Adipocyte (in vitro differentiated cells): ENCODE results near the gene STRN4.
"Not testable (repeated sequence)": the region's sequence is repeated elsewhere in the genome, so short reads cannot be mapped to it uniquely, and the experiment has no call there.

Source experiments
- DNase-seq: peaks from one replicate; pipeline ENCODE4 v3.0.0-alpha.2; 2015; ENCODE audit warnings: low read depth
- H3K27me3 ChIP-seq: replicated peaks from 2 replicates; pipeline ENCODE4 v1.7.0; 2013; ENCODE audit warnings: mild to moderate bottlenecking, low read length, moderate library complexity; ENCODE audit not compliant: control insufficient read depth, insufficient read depth
- H3K36me3 ChIP-seq: 2 replicates; pipeline ENCODE4 v1.7.0; 2013; ENCODE audit warnings: low read length, mild to moderate bottlenecking, moderate library complexity; ENCODE audit not compliant: control insufficient read depth, insufficient read depth, severe bottlenecking
- H3K4me1 ChIP-seq: 2 replicates; pipeline ENCODE4 v1.7.0; 2013; ENCODE audit warnings: mild to moderate bottlenecking, low read length, moderate library complexity; ENCODE audit not compliant: control insufficient read depth, insufficient read depth
- H3K4me3 ChIP-seq: 2 replicates; pipeline ENCODE4 v1.7.0; 2013; ENCODE audit warnings: mild to moderate bottlenecking, low read length, moderate library complexity
- H3K9ac ChIP-seq: 2 replicates; pipeline ENCODE4 v1.7.0; 2013; ENCODE audit warnings: mild to moderate bottlenecking, low read length, moderate library complexity
- H3K9me3 ChIP-seq: 2 replicates; pipeline ENCODE4 v1.7.0; 2013; ENCODE audit warnings: mild to moderate bottlenecking, low read length, moderate library complexity; ENCODE audit not compliant: control insufficient read depth

The STRN4 gene

DNA sequence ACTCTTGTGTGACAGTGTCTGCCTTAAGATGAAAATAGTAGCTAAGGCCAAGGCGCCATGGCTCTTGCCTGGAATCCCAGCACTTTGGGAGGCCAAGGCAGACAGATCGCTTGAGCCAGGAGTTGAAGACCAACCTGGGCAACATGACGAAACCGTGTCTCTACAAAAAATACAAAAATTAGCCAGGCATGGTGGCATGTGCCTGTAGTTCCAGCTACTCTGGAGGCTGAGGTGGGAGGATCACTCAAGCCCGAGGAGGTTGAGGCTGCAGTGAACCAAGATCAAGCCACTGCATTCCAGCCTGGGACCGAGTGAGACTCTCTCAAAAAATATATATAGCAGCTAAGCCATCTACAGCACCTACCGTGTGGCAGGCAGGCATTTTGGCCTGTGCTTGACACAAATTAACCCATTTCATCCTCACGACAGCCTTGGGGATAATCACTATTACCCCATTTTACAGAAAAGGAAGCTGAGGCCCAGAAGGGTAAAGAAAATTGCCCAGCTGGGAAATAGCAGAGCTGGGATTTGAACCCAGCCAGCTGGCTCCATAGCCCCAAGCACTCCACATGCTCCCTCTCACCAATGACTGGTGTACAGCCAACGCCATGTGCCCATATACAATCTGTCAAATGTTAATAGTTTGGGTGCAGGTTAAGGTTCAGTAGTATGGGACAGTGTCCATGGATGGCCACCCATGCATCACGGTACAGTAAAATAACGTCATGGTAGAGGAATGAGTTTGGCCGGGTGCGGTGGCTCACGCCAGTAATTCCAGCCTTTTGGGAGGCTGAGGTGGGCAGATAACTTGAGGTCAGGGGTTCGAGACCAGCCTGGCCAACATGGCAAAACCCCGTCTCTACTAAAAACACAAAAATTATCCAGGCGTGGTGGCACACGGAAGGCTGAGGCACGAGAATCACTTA lies 39.1 kb upstream of the STRN4 start:
- H3K4me1 ChIP-seq = peaks cover 40% of the 10 kb centered on the region
- no peaks in the 10 kb centered on the region for H3K9me3 ChIP-seq
- H3K27me3 ChIP-seq = no peaks in the 10 kb centered on the region
- H3K36me3 ChIP-seq = peaks cover 45% of the 10 kb centered on the region
- H3K4me3 ChIP-seq = peak overlapping the region; percentile 99
- DNase-seq = no peak
- H3K9ac ChIP-seq = peak overlapping the region; percentile 99

DNA sequence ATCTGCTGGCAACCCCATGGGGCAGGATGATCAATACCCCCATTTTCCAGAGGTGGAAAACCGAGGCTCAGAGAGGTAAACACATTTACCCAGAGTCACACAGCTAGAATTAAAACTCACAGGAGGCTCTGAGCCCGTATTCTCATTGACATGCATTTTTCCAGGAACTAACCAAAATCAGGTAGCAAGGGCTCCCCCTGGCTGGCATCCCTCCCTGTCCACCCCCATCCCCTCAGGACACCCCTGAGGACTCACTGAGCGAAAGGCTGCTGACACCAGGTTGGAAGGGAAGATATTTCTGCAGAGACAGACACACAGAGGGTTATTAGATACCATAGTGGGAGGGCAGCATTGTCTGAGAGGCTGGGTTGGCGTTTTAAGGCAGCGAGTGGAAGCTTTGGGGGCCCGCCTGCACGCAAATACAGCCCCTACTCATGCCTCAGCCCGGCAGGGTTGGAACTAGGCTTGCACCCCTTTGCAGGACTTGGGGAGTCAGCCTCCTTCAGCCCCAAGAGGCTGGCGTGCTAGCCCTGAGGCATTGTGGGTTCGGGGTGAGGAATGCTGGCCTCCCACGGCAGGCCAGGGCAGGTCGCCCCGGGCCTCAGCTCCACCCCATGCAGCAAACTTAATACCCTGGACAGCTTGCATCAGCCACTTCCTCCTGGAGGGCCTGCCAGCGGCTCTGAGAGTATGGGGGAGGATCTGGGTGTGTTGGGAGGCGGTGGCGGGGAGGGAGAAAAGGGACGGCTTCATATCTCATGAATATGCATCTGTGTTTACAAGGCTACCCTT lies 38.2 kb upstream of the STRN4 start:
- no peaks in the 10 kb centered on the region for H3K27me3 ChIP-seq
- H3K4me3 ChIP-seq = peak overlapping the region; percentile 99
- H3K36me3 ChIP-seq = peaks cover 53% of the 10 kb centered on the region
- peak; percentile 96 for DNase-seq
- H3K9ac ChIP-seq = peak overlapping the region; percentile 99
- no peaks in the 10 kb centered on the region for H3K9me3 ChIP-seq
- H3K4me1 ChIP-seq = peaks cover 44% of the 10 kb centered on the region

DNA sequence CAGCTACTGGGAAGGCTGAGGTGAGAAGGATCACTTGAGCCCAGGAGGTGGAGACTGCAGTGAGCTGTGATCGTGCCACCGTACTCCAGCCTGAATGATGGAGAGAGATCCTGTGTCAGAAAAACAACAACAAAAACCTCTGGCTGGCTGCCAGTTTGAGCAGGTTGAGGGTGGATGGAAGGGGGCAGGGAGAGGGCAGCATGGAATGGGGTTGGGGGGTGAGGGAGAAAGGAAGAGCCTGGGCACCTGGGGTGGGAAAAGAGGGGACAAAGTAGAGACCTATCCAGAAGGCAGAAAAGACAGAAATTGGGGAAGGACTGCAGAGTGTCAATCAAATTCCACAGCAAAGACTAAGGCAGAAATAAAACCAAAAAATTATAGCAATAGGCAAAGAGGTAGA lies 37.4 kb upstream of the STRN4 start:
- DNase-seq = no peak
- peaks cover 61% of the 10 kb centered on the region for H3K36me3 ChIP-seq
- H3K4me3 ChIP-seq = peak overlapping the region; percentile 99
- H3K27me3 ChIP-seq = no peaks in the 10 kb centered on the region
- H3K9ac ChIP-seq = peak overlapping the region; percentile 99
- no peaks in the 10 kb centered on the region for H3K9me3 ChIP-seq
- peaks cover 40% of the 10 kb centered on the region for H3K4me1 ChIP-seq

DNA sequence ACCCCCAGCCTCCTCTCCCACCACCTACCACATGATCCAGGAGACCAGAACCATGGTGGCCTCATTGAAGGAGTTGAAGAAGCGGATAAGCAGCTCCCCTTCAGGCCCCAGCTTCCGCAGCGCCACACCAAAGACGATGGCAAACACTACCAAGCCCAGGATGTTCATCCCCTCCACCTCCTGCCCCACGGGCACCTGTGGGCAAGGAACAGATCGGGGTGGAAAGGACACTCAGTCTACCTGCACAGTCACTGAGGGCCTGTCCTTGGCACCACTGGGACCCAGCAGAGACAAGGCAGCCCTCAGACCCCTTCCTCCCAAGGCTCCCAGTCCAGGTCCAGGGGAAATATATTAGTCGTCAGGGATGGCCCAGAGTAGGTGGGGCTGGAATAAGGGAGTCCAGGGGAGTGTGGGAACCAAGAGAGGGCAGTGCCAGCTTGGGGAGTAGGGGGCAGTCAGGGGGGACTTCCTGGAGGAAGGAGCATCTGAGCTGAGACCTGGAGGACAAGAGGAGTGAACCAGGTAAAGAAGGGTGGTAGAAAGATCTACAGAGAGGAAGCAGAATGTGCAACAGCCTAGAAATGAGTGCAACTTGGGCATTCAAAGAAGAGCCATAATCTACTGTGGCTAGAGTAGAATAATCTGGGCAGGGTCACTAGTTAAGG lies 36.2 kb upstream of the STRN4 start:
- Histone ChIP-seq H3K36me3 (peaks cover 72% of the 10 kb centered on the region), H3K9ac (peak overlapping the region; percentile 40), H3K4me3 (no peak overlapping the region), H3K9me3 (no peaks in the 10 kb centered on the region), H3K27me3 (no peaks in the 10 kb centered on the region), H3K4me1 (peaks cover 40% of the 10 kb centered on the region)
- DNase-seq = no peak

DNA sequence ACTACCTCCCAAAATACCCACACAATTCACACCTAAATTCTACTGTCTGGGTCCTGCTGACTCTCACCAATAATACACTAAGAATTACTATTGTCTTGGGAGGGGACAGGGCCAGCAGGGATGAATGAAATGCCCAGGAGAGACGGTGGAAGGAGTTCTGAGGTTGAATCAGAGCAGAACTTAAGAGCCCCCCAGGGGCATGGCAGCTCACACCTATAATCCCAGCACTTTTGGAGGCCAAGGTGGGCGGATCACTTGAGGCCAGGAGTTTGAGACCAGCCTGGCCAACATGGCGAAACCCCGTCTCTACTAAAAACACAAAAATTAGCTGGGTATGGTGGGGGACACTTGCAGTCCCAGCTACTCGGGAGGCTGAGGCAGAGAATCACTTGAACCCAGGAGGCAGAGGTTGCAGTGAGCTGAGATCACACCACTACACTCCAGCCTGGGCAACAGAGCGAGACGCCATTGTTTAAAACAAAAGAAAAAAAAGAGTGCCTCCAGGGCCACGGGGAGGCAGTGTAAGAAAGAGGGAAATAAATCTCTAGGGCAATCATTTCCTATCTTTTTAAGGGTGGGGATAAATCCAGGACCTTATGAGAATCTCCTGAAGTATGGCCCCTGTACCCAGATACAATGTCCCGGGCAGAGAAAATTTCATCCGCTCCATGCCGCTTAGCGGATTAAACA lies 31.9 kb upstream of the STRN4 start:
- H3K9ac ChIP-seq, H3K4me3 ChIP-seq, H3K9me3 ChIP-seq, DNase-seq, H3K27me3 ChIP-seq: not testable (repeated sequence)
- H3K4me1 ChIP-seq = peaks cover 17% of the 10 kb centered on the region
- peaks cover 85% of the 10 kb centered on the region for H3K36me3 ChIP-seq

DNA sequence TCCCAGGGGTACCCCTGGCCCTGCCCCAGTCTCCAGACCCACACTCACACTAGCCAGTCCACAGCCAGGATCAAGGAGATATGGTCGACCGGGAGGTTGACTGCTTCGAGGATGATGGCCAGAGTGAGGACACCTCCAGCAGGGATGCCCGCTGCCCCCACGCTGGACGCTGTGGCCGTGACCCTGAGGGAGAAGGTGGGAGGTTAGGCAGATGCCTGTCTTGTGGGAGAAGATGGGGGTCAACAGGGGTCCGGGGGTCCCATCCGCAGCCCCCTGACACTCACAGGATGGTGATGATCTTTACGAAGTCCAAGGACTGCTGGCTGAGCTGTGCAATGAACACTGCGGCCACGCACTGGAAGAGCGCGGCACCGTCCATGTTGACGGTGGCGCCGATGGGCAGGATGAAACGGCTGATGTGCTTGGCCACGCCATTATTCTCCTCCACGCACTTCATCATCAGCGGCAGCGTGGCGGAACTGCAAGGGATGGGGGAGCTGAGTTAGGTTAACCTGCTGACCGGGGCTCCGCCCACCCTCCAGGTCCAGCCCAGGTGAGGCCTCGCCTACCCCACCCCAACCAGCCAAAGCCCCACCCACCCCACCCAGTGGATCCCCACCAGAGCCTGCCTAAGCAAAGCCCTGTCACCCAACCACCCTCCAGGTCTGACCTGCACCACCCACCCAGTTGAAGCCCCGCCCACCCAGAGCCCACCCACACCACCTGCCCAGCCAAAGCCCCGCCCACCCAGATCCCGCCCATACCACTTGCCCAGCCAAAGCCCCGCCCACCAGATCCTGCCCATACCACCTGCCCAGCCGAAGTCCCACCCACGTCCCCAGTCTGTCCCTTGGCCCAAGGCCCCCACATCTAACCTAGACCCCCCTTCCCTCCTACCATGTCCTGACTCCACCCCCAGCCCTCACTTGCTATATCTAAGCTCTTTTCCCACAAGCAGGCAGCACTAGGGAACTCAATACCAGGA lies 31.0 kb upstream of the STRN4 start:
- H3K9ac ChIP-seq = no peak overlapping the region
- peaks cover 9% of the 10 kb centered on the region for H3K4me1 ChIP-seq
- no peaks in the 10 kb centered on the region for H3K9me3 ChIP-seq
- H3K4me3 ChIP-seq = no peak overlapping the region
- no peaks in the 10 kb centered on the region for H3K27me3 ChIP-seq
- peaks cover 76% of the 10 kb centered on the region for H3K36me3 ChIP-seq
- no peak for DNase-seq

DNA sequence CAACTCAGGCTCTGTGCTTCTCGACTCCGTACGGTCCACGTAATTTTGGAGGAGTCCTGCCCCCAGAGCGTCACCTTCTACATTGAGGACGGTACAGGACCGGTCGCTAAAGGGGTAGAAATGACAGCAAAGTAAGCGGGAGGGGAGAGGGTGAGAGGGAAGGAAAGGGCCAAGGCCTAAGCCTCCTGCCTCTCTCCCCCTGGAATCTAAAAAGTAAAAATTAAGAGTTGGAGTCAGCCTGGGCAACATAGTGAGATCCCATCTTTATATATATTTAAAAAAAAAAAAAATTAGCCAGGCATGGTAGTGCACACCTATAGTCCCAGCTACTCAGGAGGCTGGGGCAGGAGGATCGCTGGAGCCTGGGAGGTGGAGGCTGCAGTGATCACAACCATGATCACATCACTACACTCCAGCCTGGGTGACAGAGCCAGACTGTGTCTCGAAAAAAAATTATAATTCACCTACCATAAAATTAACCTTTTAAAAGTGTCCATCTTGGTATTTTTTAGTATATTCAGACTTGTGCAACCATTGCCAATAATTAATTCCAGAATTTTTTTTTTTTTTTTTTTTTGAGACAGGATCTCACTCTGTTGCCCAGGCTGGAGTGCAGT lies 29.5 kb upstream of the STRN4 start:
- DNase-seq = no peak
- Histone ChIP-seq H3K4me1 (peaks cover 5% of the 10 kb centered on the region), H3K27me3 (no peaks in the 10 kb centered on the region), H3K9me3 (no peaks in the 10 kb centered on the region), H3K4me3 (no peak overlapping the region), H3K9ac (no peak overlapping the region), H3K36me3 (peaks cover 66% of the 10 kb centered on the region)

DNA sequence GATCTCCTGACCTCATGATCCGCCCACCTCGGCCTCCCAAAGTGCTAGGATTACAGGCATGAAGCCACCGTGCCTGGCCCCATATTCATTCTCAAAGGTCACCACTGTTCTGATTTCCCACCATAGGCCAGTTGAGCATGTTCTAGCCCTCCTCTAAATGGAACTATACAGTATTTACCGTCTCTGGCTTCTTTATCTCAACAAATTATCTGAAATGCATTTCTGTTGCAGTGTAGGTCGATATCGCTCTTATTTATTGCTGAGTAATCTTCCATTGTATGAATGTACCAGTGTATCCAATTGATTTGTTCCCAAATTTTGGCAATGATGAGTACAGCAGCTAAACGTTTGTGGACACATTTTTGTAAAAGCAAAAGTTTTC lies 26.8 kb upstream of the STRN4 start:
- H3K4me3 ChIP-seq = no peak overlapping the region
- H3K4me1 ChIP-seq = no peaks in the 10 kb centered on the region
- peaks cover 40% of the 10 kb centered on the region for H3K36me3 ChIP-seq

DNA sequence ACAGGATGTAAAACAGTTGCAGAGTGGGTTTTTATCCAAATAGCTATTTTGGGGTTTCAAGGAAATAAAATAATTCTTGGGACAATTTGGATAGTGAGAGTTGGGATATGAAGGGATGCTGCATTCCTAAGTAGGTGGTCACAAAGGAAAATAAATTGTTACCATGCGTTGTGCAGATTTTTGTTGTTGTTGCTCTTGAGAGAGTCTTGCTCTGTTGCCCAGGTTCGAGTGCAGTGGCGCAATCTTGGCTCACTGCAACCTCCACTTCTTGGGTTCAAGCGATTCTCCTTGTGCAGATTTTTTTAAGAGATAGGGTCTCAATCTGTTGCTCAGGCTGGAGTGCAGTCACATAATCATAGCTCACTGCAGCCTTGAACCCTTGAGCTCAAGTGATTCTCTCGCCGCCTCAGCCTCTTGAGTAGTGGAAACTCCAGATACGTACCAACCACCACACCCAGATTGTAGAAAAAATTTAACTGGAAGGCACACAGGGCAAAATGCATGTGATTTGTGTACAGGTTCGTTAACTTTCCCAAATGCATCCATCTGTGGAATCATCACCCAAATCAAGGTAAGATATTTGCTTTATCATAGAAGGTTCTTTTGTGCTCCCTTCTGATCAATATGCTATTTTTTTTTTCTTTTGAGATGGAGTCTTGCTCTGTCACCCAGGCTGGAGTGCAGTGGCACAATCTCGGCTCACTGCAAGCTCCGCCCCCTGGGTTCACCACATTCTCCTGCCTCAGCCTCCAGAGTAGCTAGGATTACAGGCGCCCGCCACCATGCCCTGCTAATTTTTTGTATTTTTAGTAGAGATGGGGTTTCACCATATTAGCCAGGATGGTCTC lies 26.1 kb upstream of the STRN4 start:
- no peak for DNase-seq

More for the DNA sequence above, 26.8 kb upstream of the STRN4 start:
- no peaks in the 10 kb centered on the region for H3K27me3 ChIP-seq
- no peaks in the 10 kb centered on the region for H3K9me3 ChIP-seq
- no peak for DNase-seq
- no peak overlapping the region for H3K9ac ChIP-seq

More for the DNA sequence above, 26.1 kb upstream of the STRN4 start:
- no peaks in the 10 kb centered on the region for H3K9me3 ChIP-seq
- no peaks in the 10 kb centered on the region for H3K4me1 ChIP-seq
- H3K36me3 ChIP-seq = peaks cover 35% of the 10 kb centered on the region
- H3K9ac ChIP-seq = no peak overlapping the region
- H3K27me3 ChIP-seq = no peaks in the 10 kb centered on the region
- H3K4me3 ChIP-seq = no peak overlapping the region
